A549 (cell line): ENCODE measurements around the gene SLC25A26. TPM values are rescaled to one million over a fixed set of nuclear protein-coding genes. Genes with fewer than 3 reads are reported as not detected.

ENCODE experiments used
- ATAC-seq, 2 experiments: fragments of 200-7000 bp in 1 of 2; fragments of >200 bp in 1 of 2; cut with Nextera tagmentation in 1 of 2; cut with Tn5 transposase in 1 of 2; 3 replicates each; pipeline versions ENCODE4 v1.8.0 to v1.9.1; 2018 to 2020; ENCODE audit warnings: mild to moderate bottlenecking in 1 of 2, moderate library complexity in 1 of 2
- CTCF ChIA-PET: fragments of 300-600 bp; sonication (Branson Sonifier 250); formaldehyde crosslinking; extraction: SDS; loops from one replicate; lab custom pipeline; 2021; ENCODE audit warnings: antibody characterized with exemption, inconsistent platforms; lab: Yijun Ruan, JAX
- POLR2A ChIA-PET: fragments of 350-600 bp; formaldehyde crosslinking; extraction: SDS; loops from one replicate; lab custom pipeline; 2021; ENCODE audit warnings: antibody characterized with exemption, inconsistent platforms; lab: Yijun Ruan, JAX
- DNase-seq, 2 experiments: peaks; one replicate each; pipeline versions ENCODE4 v3.0.0 to v3.0.0-alpha.2; 2011 to 2016; ENCODE audit warnings: low read depth in 1 of 2, low spot score in 1 of 2
- FAIRE-seq: peaks from 2 replicates; lab custom pipeline; 2011; peaks lifted over from hg19 to GRCh38; lab: Jason Lieb, UNC
- H3K27ac ChIP-seq, 2 experiments: fragments of >200 bp; sonication (Bioruptor Twin); formaldehyde crosslinking; 3 replicates each; pipeline ENCODE4 v1.5.1; 2016 to 2017
- H3K4me1 ChIP-seq: fragments of >200 bp; sonication (Bioruptor Twin); formaldehyde crosslinking; 3 replicates; pipeline ENCODE4 v1.6.1; 2016
- H3K4me2 ChIP-seq: fragments of >200 bp; sonication (Bioruptor Twin); formaldehyde crosslinking; 3 replicates; pipeline ENCODE4 v1.6.1; 2016
- H3K4me3 ChIP-seq: fragments of >200 bp; sonication (Bioruptor Twin); formaldehyde crosslinking; 3 replicates; pipeline ENCODE4 v1.5.1; 2016
- H3K9me3 ChIP-seq: fragments of >200 bp; sonication (Bioruptor Twin); formaldehyde crosslinking; 3 replicates; pipeline ENCODE4 v1.6.1; 2016
- ATOH8 ChIP-seq: fragments of 250-450 bp; sonication (Bioruptor Pico); IDR thresholded peaks from 2 replicates; pipeline ENCODE4 v1.5.0; 2020; ENCODE audit warnings: low read depth, mild to moderate bottlenecking, moderate library complexity
- BCL3 ChIP-seq: fragments of >200 bp; sonication (Bioruptor Twin); formaldehyde crosslinking; IDR thresholded peaks from 3 replicates; pipeline ENCODE4 v1.6.1; 2016
- CTCF ChIP-seq: fragments of >200 bp; sonication (Bioruptor Twin); formaldehyde crosslinking; IDR thresholded peaks from 3 replicates; pipeline ENCODE4 v1.5.1; 2016
- EHF ChIP-seq: fragments of 250-450 bp; sonication (Bioruptor Pico); IDR thresholded peaks from 2 replicates; pipeline ENCODE4 v1.5.0; 2020; ENCODE audit warnings: mild to moderate bottlenecking
- FOXS1 ChIP-seq: fragments of 250-450 bp; sonication (Bioruptor Pico); IDR thresholded peaks from 2 replicates; pipeline ENCODE4 v1.5.0; 2020; ENCODE audit warnings: mild to moderate bottlenecking, moderate library complexity
- HEYL ChIP-seq: fragments of 250-450 bp; sonication (Bioruptor Pico); IDR thresholded peaks from 2 replicates; pipeline ENCODE4 v1.8.0; 2021; ENCODE audit warnings: mild to moderate bottlenecking, moderate library complexity
- HMGXB4 ChIP-seq: fragments of 250-450 bp; sonication (Bioruptor Pico); IDR thresholded peaks from 2 replicates; pipeline ENCODE4 v1.5.0; 2021; ENCODE audit warnings: mild to moderate bottlenecking, moderate library complexity, borderline replicate concordance
- HOXB5 ChIP-seq: fragments of 250-450 bp; sonication (Bioruptor Pico); IDR thresholded peaks from 2 replicates; pipeline ENCODE4 v1.5.0; 2020; ENCODE audit warnings: mild to moderate bottlenecking, moderate library complexity
- KDM1A ChIP-seq: fragments of 200-600 bp; sonication (generic); IDR thresholded peaks from 2 replicates; pipeline ENCODE4 v1.6.1; 2016; ENCODE audit warnings: low read depth, mild to moderate bottlenecking
- KDM5A ChIP-seq: fragments of 200-600 bp; sonication (generic); IDR thresholded peaks from 2 replicates; pipeline ENCODE4 v1.6.1; 2016; ENCODE audit warnings: antibody characterized with exemption, mild to moderate bottlenecking
- MAX ChIP-seq: IDR thresholded peaks from 2 replicates; pipeline ENCODE4 v1.6.1; 2012
- MAZ ChIP-seq: fragments of 150-350 bp; IDR thresholded peaks from 2 replicates; pipeline ENCODE4 v1.6.1; 2014; ENCODE audit warnings: antibody characterized with exemption, low read depth, low read length, borderline replicate concordance
- NR3C1 ChIP-seq: fragments of >200 bp; sonication (Bioruptor Twin); formaldehyde crosslinking; IDR thresholded peaks from 3 replicates; pipeline ENCODE4 v1.6.1; 2017
- POLR2A ChIP-seq: IDR thresholded peaks from 2 replicates; pipeline ENCODE4 v1.6.1; 2012; ENCODE audit warnings: mild to moderate bottlenecking, low read length
- POLR2AphosphoS2 ChIP-seq: conservative IDR thresholded peaks from 2 replicates; pipeline ENCODE4 v1.6.1; 2012; ENCODE audit warnings: low read length, improper control_type of control experiment, inconsistent platforms
- RAD21 ChIP-seq, 2 experiments: fragments of >200 bp in 1 of 2; sonication (Bioruptor Twin) in 1 of 2; formaldehyde crosslinking in 1 of 2; IDR thresholded peaks in 1 of 2; conservative IDR thresholded peaks in 1 of 2; 2 replicates in 1 of 2; 3 replicates in 1 of 2; pipeline ENCODE4 v1.6.1; 2012 to 2018; ENCODE audit warnings: inconsistent platforms in 1 of 2
- REST ChIP-seq: fragments of 200-600 bp; sonication (generic); IDR thresholded peaks from 2 replicates; pipeline ENCODE4 v1.6.1; 2016; ENCODE audit warnings: antibody characterized with exemption, mild to moderate bottlenecking, moderate library complexity
- RNF2 ChIP-seq: fragments of 200-600 bp; sonication (generic); IDR thresholded peaks from 2 replicates; pipeline ENCODE4 v1.6.1; 2016; ENCODE audit warnings: low read depth, mild to moderate bottlenecking, antibody characterized with exemption, moderate library complexity, borderline replicate concordance
- SMC3 ChIP-seq: fragments of >200 bp; sonication (Bioruptor Twin); formaldehyde crosslinking; IDR thresholded peaks from 3 replicates; pipeline ENCODE4 v1.6.1; 2018; ENCODE audit warnings: inconsistent platforms
- TFCP2L1 ChIP-seq: fragments of 250-450 bp; sonication (Bioruptor Pico); IDR thresholded peaks from 2 replicates; pipeline ENCODE4 v1.5.0; 2021; ENCODE audit warnings: mild to moderate bottlenecking
- ZFP36 ChIP-seq: fragments of 450-650 bp; IDR thresholded peaks from 2 replicates; pipeline ENCODE4 v1.6.1; 2014; ENCODE audit warnings: borderline replicate concordance; ENCODE audit not compliant: partially characterized antibody
- ZSCAN20 ChIP-seq: fragments of 250-450 bp; sonication (Bioruptor Pico); IDR thresholded peaks from 2 replicates; pipeline ENCODE4 v1.8.0; 2022; ENCODE audit warnings: mild to moderate bottlenecking, moderate library complexity
- WGBS: methylation state at CpG from one replicate; pipeline ENCODE4 v1.1.6; 2017; ENCODE audit errors: missing lambda C conversion rate; 5-methylcytosine and 5-hydroxymethylcytosine counted together
- polyA plus RNA-seq, 4 experiments: library from polyadenylated mRNA; depleted of rRNA in 3 of 4; stranded (reverse); fragments of >200 nt; fragmentation: RNase III in 1 of 4; extraction: RNeasy Plus Mini Kit Qiagen cat#74134 plus additional on column Dnase treatment in 1 of 4; gene quantifications; 2 replicates in 3 of 4; 3 replicates in 1 of 4; pipeline ENCODE4 v1.2.3, GENCODE V29; 2011 to 2017

The SLC25A26 gene
- polyA plus RNA-seq, 2 of the 4 experiments (the other 2 are of a cell fraction) = 13.0 to 30.5 TPM

GRCh38 chr3:66409771-66410754 is 189.3 kb downstream of the SLC25A26 start:
- ChIA-PET POLR2A (no interaction called here), CTCF (interaction anchor here (0.6 to 10.7 kb wide), 3 partner anchors 8 to 408 kb away, joined by 3 to 157 read pairs (median 4); no protein-coding TSS in a partner anchor)
- no peak for FAIRE-seq
- Histone ChIP-seq H3K4me1 (0 out of 3 replicates have a peak, but pooled peaks cover 4% of the 10 kb centered on the region), H3K9me3 (no peaks in the 10 kb centered on the region), H3K4me3 (no peak overlapping the region), H3K27ac (no peak overlapping the region), H3K4me2 (no peak overlapping the region)
- WGBS = 95% methylated on average over 20 of the region's 24 CpGs
- no peak for ATAC-seq
- TF ChIP-seq ZSCAN20 (no peak), MAZ (no peak), NR3C1 (no peak), CTCF (no peak), POLR2AphosphoS2 (no peak), REST (no peak), HMGXB4 (no peak), TFCP2L1 (CRISPR knock-in tag) (no peak), ATOH8 (CRISPR knock-in tag) (no peak), RAD21 (conservative IDR thresholded peaks at IDR 0.05 in 1 of 2, IDR thresholded peaks at IDR 0.05 in 1 of 2) (no peak), RNF2 (no peak), POLR2A (no peak), SMC3 (no peak), FOXS1 (CRISPR knock-in tag) (no peak), KDM5A (no peak)
- DNase-seq = no peak

- ChIA-PET POLR2A (no interaction called here), CTCF (interaction anchor here (0.6 to 10.7 kb wide), 3 partner anchors 9 to 547 kb away, joined by 3 to 157 read pairs (median 4); no protein-coding TSS in a partner anchor)
- Histone ChIP-seq H3K4me3 (no peak overlapping the region), H3K9me3 (no peaks in the 10 kb centered on the region), H3K27ac (no peak overlapping the region), H3K4me2 (no peak overlapping the region), H3K4me1 (0 out of 3 replicates have a peak, but pooled peaks cover 4% of the 10 kb centered on the region)
- TF ChIP-seq KDM5A (no peak), ZFP36 (no peak), EHF (CRISPR knock-in tag) (no peak), MAX (no peak), HEYL (no peak), BCL3 (no peak), NR3C1 (no peak), KDM1A (no peak), CTCF (no peak), HOXB5 (CRISPR knock-in tag) (no peak)
- FAIRE-seq (no peak), DNase-seq (no peak), ATAC-seq (no peak)
- 98% methylated on average over 7 of the region's 7 CpGs for WGBS
Observed at GRCh38 chr3:66410976-66411375, 190.2 kb downstream of the SLC25A26 start.
